ENCODE measurements around the gene ZNF582. TPM values are rescaled to one million over a fixed set of nuclear protein-coding genes. Genes with fewer than 3 reads are reported as not detected.

The ZNF582 gene
- total RNA-seq, 1 donor from 2014 or later: 3.7 TPM

GRCh38 chr19:56383826-56384605, 9.3 kb downstream of the ZNF582 start:
- H3K36me3 Mint-ChIP-seq: peaks cover 37% of the 10 kb centered on the region
- no peak for TF ChIP-seq CTCF (conservative IDR thresholded peaks at IDR 0.05)
- no peaks in the 10 kb centered on the region for H3K4me1 Mint-ChIP-seq (ENCODE audit: unreplicated experiment)
- H3K27ac Mint-ChIP-seq: no peak overlapping the region
- H3K4me3 Mint-ChIP-seq: no peak overlapping the region
- no peak for DNase-seq (ENCODE audit: extremely low spot score, unreplicated experiment)
- H3K27me3 Mint-ChIP-seq: no peaks in the 10 kb centered on the region
- peaks cover 14% of the 10 kb centered on the region for H3K9me3 Mint-ChIP-seq

DNA sequence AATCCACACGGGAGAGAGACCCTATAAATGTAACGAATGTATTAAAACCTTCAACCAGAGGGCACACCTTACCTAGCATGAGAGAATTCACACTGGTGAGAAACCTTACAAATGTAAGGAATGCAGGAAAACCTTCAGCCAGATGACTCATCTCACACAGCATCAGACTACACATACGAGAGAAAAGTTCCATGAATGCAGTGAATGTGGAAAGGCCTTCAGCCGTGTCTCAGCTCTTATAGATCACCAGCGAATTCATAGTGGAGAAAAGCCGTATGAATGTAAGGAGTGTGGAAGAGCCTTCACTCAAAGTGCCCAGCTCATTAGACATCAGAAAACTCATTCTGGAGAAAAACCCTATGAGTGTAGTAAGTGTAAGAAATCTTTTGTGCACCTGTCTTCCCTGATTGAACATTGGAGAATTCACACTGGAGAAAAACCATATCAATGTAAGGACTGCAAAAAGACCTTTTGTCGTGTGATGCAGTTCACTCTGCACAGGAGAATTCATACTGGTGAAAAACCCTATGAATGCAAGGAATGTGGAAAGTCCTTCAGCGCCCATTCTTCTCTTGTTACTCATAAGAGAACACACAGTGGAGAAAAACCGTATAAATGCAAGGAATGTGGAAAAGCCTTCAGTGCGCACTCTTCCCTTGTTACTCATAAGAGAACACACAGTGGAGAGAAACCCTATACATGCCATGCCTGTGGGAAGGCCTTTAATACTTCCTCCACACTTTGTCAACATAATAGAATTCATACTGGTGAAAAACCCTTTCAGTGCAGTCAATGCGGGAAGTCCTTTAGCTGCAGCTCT, 16.0 kb downstream of the ZNF582 start:
- H3K27me3 Mint-ChIP-seq: no peaks in the 10 kb centered on the region
- H3K9me3 Mint-ChIP-seq: peaks cover 16% of the 10 kb centered on the region
- DNase-seq (ENCODE audit: extremely low spot score, unreplicated experiment): no peak
- no peak for TF ChIP-seq CTCF (conservative IDR thresholded peaks at IDR 0.05)
- H3K36me3 Mint-ChIP-seq: peaks cover 57% of the 10 kb centered on the region
- no peak overlapping the region for H3K4me3 Mint-ChIP-seq
- H3K27ac Mint-ChIP-seq: no peak overlapping the region
- H3K4me1 Mint-ChIP-seq (ENCODE audit: unreplicated experiment): no peaks in the 10 kb centered on the region

- DNase-seq (ENCODE audit: extremely low spot score, unreplicated experiment): no peak
- H3K27me3 Mint-ChIP-seq: no peaks in the 10 kb centered on the region
- no peak for TF ChIP-seq CTCF (conservative IDR thresholded peaks at IDR 0.05)
- no peaks in the 10 kb centered on the region for H3K4me1 Mint-ChIP-seq (ENCODE audit: unreplicated experiment)
- peaks cover 4% of the 10 kb centered on the region for H3K9me3 Mint-ChIP-seq
- H3K36me3 Mint-ChIP-seq: peaks cover 65% of the 10 kb centered on the region
- no peak overlapping the region for H3K27ac Mint-ChIP-seq
- H3K4me3 Mint-ChIP-seq: no peak overlapping the region
Measured at GRCh38 chr19:56372281-56372680, 21.1 kb downstream of the ZNF582 start.

DNA sequence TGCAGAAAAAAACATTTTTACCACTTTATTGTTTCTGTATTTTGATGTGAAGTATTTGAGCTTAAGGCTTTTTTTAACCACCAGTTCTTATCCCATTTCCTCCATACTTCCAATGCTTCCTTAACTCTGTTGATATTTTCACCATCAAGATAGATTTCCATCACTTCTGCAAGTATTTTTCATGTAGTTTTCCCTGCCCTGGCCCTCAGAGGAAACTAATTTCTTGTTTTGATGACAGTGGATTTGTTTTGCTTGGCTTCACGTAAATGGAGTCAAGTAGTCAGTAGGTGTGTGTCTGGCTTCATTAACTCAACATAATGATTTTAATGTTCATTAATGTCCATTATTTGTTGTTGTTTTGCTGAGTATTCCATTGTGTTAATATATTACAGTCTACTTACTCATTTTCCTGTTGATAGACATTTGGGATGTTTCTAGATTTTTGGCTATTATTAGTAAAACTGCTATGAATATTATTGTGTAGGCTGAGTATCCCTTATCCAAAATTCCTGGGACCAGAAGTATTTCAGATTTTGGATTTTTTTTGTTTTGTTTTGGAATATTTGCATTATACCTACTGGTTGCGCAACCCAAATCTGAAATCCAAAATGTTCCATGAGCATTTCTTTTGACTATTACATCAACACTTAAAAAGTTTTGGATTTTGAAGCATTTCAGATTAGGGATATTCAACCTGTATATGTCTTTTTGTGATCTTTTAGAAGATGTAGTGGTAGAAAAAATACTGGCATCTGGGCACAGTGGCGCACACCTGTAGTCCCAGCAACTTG, 23.3 kb downstream of the ZNF582 start:
- Mint-ChIP-seq H3K27me3 (no peaks in the 10 kb centered on the region), H3K27ac (no peak overlapping the region), H3K4me3 (peak overlapping the region; percentile 74), H3K36me3 (peaks cover 47% of the 10 kb centered on the region), H3K9me3 (peaks cover 6% of the 10 kb centered on the region), H3K4me1 (ENCODE audit: unreplicated experiment) (no peaks in the 10 kb centered on the region)
- DNase-seq (ENCODE audit: extremely low spot score, unreplicated experiment): no peak
- TF ChIP-seq CTCF (conservative IDR thresholded peaks at IDR 0.05): no peak

- Mint-ChIP-seq H3K4me1 (ENCODE audit: unreplicated experiment) (no peaks in the 10 kb centered on the region), H3K9me3 (peaks cover 15% of the 10 kb centered on the region), H3K27ac (peak overlapping the region; percentile 96), H3K4me3 (peak overlapping the region; percentile 94), H3K27me3 (no peaks in the 10 kb centered on the region), H3K36me3 (peaks cover 37% of the 10 kb centered on the region)
- DNase-seq (ENCODE audit: extremely low spot score, unreplicated experiment): peak; percentile 89
- TF ChIP-seq CTCF (conservative IDR thresholded peaks at IDR 0.05): peak; percentile 28
Measured at GRCh38 chr19:56367829-56368711, 25.3 kb downstream of the ZNF582 start.
